Ectodermal cell (in vitro differentiated cells): ENCODE measurements around the gene DDX31.

Experiments
- H3K27ac ChIP-seq: 2 replicates; pipeline ENCODE4 v1.7.0; 2013; ENCODE audit warnings: mild to moderate bottlenecking, low read depth, low read length; ENCODE audit not compliant: insufficient read depth, poor library complexity, severe bottlenecking
- H3K27me3 ChIP-seq: 2 replicates; pipeline ENCODE4 v1.7.0; 2013; ENCODE audit warnings: mild to moderate bottlenecking, low read length; ENCODE audit not compliant: insufficient read depth, control insufficient read depth, poor library complexity, severe bottlenecking
- H3K36me3 ChIP-seq: one replicate; pipeline ENCODE4 v1.7.0; 2013; ENCODE audit warnings: low read length; ENCODE audit not compliant: control insufficient read depth, insufficient read depth
- H3K4me1 ChIP-seq: one replicate; pipeline ENCODE4 v1.7.0; 2013; ENCODE audit warnings: low read length; ENCODE audit not compliant: control insufficient read depth, insufficient read depth
- H3K4me3 ChIP-seq: 2 replicates; pipeline ENCODE4 v1.7.0; 2013; ENCODE audit warnings: low read depth, low read length, control low read depth; ENCODE audit not compliant: insufficient read depth
- H3K9me3 ChIP-seq: 2 replicates; pipeline ENCODE4 v1.7.0; 2013; ENCODE audit warnings: mild to moderate bottlenecking, low read length, moderate library complexity; ENCODE audit not compliant: control insufficient read depth
- WGBS, 2 experiments: methylation state at CpG; one replicate each; pipeline ENCODE4 v1.1.7; 2013; ENCODE audit warnings: missing lambda C conversion rate in 2 of 2; 5-methylcytosine and 5-hydroxymethylcytosine counted together

The DDX31 gene

DNA sequence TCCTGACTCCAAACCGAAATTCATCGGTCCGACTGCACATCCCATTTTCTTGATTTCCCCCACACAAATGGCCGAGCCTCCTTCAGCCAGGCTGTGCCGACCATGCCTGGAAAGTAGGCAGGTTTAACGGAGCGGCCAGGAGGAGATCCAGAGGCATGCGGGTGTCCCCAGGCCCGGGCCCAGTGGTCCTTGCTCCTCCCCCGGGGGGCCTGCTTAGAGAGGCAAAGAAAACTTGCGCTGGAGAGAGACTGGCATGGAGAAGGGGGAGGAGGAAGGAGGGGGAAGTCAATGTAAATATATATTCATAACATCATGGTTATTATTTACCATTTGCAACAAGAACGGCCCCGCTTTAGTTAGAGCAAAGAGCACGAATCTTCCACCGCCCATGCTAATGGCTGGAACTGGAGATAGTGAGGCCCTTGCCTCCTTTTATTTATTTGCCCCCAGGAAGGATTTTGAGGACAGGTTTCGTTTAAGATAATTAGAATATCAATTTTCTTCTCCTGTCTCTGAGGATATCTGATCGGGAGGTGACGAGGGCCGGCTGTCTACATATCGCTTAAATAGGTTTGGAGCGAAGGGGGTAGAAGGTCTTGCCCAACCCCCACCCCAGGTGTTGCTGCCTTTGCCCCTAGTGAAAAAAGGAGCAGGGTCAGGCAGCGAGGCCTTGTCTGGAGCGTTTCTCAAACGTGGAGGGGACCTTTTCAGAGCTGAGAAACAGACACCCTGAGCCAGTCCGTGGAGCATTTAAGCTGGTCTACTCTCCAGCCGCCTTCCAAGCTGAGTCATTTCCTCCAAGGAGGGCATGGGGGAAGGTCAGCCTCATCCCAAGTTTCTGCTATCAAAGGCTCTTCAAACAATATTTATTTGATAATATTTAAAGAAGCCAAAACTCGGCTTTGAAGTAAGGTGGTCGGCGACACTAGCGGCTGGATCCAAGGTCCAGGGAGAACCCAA, 84.9 kb downstream of the DDX31 start:
- Histone ChIP-seq H3K36me3 (no peaks in the 10 kb centered on the region), H3K4me1 (peaks cover 38% of the 10 kb centered on the region), H3K27ac (no peak overlapping the region), H3K9me3 (no peaks in the 10 kb centered on the region), H3K4me3 (peak overlapping the region; percentile 58), H3K27me3 (peaks cover 100% of the 10 kb centered on the region)
- WGBS, 2 experiments, result 3 to 5% methylated on average over 29 of the region's 30 CpGs

DNA sequence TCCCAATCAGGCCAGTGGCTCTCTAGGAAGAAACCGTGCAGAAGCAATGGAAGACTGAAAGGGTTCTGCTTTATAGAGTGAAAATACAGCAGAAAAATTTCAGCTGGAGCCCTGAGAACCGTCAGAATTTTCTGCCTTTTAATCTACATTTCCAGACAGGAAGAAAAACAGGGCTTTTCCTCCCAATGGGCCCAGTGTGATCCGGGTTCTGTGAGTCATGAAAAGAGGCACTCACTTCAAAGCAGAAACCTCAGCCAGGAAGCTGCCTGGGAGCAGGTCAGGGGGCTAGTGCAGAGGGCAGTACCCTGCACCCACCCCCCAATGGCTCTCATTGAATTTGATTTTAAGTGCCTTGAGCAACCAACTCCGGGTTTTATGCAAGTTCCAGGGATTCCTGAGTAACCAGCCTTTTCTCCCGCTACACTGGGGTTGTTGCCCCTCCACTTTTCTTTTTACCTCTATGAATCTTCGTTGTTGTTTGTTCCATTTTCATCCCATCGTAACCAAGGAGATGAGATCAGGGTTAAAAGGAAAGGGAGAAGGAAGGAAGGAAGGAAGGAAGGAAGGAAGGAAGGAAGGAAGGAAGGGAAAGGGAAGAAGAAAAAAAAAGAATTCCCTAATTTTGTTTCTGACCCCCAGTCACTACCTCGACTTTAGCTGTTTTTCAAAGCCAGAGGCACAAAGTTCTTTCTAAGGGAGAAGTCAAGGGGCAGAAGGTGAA, 86.0 kb downstream of the DDX31 start:
- 3 to 5% methylated on average over 7 to 8 of the region's 8 CpGs for WGBS, 2 experiments
- peaks cover 38% of the 10 kb centered on the region for H3K4me1 ChIP-seq
- peak overlapping the region; percentile 43 for H3K4me3 ChIP-seq
- H3K36me3 ChIP-seq, result no peaks in the 10 kb centered on the region
- H3K27me3 ChIP-seq, result peaks cover 100% of the 10 kb centered on the region
- no peak overlapping the region for H3K27ac ChIP-seq
- no peaks in the 10 kb centered on the region for H3K9me3 ChIP-seq

DNA sequence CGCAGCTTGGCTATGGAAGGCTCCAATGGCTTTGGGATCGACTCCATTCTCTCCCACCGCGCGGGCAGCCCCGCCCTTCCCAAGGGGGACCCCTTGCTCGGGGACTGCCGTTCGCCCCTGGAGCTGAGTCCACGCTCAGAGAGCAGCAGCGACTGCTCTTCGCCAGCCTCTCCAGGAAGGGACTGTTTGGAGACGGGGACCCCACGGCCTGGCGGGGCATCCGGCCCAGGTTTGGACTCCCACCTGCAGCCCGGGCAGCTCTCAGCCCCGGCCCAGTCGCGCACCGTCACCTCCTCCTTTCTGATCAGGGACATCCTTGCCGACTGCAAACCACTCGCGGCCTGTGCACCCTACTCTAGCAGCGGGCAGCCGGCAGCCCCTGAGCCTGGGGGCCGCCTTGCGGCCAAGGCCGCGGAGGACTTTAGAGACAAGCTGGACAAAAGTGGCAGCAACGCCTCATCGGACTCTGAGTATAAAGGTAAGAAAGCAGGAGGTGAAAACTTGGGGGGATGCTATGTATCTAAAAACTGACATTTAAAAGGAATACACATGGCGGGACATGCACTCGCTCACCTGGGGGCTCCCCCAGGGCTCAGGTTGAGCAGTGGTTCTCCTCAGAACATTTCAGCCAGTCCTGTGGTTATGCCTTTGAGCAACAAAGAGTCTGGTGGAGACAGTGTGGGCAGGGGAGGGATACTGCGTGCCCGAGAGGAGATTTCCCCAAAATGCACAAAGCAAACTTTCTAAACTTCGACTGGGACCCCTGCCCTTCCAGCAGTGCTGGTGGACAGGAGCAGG, 86.8 kb downstream of the DDX31 start:
- Histone ChIP-seq H3K27me3 (peaks cover 100% of the 10 kb centered on the region), H3K36me3 (no peaks in the 10 kb centered on the region), H3K4me1 (peaks cover 38% of the 10 kb centered on the region), H3K9me3 (no peaks in the 10 kb centered on the region), H3K27ac (no peak overlapping the region), H3K4me3 (peak overlapping the region; percentile 43)
- 19 to 20% methylated on average over 37 of the region's 37 CpGs for WGBS, 2 experiments

DNA sequence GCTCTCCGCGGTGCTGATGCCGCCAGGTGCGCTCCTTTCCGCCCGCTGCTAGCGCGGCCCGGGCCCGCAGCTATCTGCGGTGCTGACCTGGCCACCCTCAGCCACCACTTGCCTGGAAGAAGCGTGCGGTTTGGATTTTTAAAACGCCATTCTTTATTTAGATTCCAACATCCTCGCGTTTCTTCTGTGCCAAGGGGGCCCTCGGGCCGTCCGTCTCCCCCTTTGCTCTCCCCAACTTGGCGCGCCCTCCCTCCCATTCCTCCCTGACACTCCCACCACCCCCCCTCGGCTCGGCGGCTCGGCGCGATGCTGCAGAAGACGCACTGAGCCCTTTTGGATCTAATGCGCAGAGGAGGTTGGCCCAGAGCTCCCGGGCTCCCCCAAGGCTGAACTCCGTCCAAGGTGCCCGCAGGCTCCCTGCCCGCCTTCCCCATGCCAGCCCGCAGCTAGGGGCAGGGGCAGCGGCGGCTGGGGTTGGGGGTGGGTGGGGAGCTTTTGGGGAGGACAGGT, 87.5 kb downstream of the DDX31 start, which contains the start of gene BARHL1:
Gene BARHL1 (plus strand): TSS at position 331 of the 510 bp plus-strand sequence. CDS start 192 bp downstream, outside the sequence.
- peaks cover 36% of the 10 kb centered on the region for H3K4me1 ChIP-seq
- no peaks in the 10 kb centered on the region for H3K36me3 ChIP-seq
- peaks cover 100% of the 10 kb centered on the region for H3K27me3 ChIP-seq
- H3K4me3 ChIP-seq, result peak within 1 kb of the TSS; percentile 43
- 7 to 11% methylated on average over 35 of the region's 36 CpGs for WGBS, 2 experiments
- no peak within 1 kb of the TSS for H3K27ac ChIP-seq
- no peaks in the 10 kb centered on the region for H3K9me3 ChIP-seq

DNA sequence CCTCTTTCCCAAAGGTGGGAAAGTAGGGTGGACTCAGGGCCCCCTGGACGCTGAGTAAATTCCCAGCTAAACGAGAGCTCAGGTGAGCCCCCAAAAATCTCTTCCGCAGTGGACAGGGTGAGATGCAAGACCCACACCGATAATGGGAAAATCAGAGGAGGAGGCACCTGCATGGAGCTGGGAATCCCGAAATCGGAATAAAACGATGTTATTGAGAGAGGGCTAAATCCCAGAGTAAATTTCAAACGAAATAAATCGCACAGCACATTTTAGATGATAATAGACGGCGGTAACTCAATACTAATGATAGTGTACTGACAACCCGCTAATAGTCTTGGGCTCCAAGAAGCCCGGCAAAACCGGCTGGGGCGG, 90.4 kb downstream of the DDX31 start:
- WGBS, 2 experiments, result 18 to 21% methylated on average over 15 of the region's 15 CpGs
- Histone ChIP-seq H3K9me3 (no peaks in the 10 kb centered on the region), H3K36me3 (no peaks in the 10 kb centered on the region), H3K27ac (no peak overlapping the region), H3K4me3 (peak overlapping the region; percentile 42), H3K27me3 (peaks cover 94% of the 10 kb centered on the region), H3K4me1 (peaks cover 23% of the 10 kb centered on the region)

DNA sequence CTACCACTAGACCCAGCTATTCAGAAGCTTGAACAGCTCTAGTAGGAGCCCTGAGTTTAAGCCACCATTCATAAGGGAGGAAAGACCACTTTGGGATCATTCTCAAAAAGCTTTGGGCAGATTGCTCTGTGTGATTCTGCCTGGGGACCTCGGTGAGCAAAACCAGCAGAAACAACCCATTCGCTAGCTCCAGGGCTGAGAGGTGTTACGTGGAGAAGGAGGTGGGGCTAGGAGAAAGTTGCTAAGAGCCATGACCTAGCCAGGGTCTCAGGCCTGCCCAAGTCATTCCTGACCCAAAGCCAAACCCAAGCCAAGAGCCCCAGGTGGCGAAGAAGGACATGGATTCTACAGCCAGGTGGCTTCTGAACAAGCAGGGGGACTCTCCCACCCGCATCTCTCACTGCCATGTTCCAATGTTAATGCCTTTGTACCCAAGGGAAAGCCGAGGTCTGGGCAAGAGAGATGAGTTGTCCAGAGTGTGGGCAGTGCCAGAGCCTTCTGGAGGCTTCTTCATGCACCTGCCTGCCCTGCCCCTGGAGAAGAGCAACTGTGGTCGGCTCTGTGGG, 91.3 kb downstream of the DDX31 start:
- Histone ChIP-seq H3K4me1 (peaks cover 16% of the 10 kb centered on the region), H3K27ac (no peak overlapping the region), H3K27me3 (peaks cover 84% of the 10 kb centered on the region), H3K36me3 (no peaks in the 10 kb centered on the region), H3K4me3 (no peak overlapping the region), H3K9me3 (no peaks in the 10 kb centered on the region)
- WGBS, 2 experiments, result 57 to 62% methylated on average over 7 of the region's 7 CpGs

DNA sequence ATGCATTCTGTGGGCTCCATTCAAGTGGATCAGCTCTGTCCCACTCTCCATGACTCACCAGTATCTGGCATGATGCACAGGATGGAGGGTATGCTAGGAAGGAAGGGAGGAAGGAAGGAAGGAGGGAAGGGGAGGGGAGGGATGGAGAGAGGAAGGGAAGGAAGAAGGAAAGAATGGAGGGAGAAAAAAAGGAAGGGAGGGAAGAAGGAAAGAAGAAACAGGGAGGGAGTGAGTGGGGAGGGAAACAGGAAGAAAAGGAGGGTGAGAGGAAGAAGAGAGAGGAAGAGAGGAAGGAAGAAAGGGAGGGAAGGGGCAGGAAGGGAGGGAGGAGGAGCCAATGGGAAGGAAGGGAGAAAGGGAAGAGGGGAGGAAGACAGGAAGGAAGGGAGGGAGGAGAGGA, 92.7 kb downstream of the DDX31 start:
- Histone ChIP-seq H3K4me3 (no peak overlapping the region), H3K27ac (no peak overlapping the region), H3K36me3 (no peaks in the 10 kb centered on the region), H3K9me3 (no peaks in the 10 kb centered on the region), H3K4me1 (peaks cover 20% of the 10 kb centered on the region), H3K27me3 (peaks cover 71% of the 10 kb centered on the region)

DNA sequence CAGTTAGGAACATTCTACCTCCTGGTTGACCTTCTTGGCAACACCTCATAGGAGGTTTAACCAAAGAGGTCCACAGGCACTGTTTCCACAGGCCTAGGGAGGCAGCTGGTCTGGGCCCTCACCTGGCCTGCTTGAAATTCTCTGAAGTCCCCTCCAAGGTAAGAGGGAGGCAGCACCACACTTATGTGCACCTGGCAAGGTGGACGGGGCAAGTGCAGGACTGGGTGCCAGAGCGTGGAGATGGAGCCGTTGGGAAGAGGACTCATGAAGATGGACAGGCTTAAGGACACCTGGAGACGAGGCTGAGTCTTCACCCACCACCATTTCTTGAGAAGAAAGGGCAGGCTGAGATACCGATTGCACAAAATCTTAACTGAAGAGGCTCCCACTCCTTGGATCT, 94.0 kb downstream of the DDX31 start:
- Histone ChIP-seq H3K9me3 (no peaks in the 10 kb centered on the region), H3K36me3 (no peaks in the 10 kb centered on the region), H3K4me1 (peaks cover 14% of the 10 kb centered on the region), H3K4me3 (no peak overlapping the region), H3K27me3 (peaks cover 58% of the 10 kb centered on the region), H3K27ac (no peak overlapping the region)
- 92 to 94% methylated on average over 5 of the region's 5 CpGs for WGBS, 2 experiments

DNA sequence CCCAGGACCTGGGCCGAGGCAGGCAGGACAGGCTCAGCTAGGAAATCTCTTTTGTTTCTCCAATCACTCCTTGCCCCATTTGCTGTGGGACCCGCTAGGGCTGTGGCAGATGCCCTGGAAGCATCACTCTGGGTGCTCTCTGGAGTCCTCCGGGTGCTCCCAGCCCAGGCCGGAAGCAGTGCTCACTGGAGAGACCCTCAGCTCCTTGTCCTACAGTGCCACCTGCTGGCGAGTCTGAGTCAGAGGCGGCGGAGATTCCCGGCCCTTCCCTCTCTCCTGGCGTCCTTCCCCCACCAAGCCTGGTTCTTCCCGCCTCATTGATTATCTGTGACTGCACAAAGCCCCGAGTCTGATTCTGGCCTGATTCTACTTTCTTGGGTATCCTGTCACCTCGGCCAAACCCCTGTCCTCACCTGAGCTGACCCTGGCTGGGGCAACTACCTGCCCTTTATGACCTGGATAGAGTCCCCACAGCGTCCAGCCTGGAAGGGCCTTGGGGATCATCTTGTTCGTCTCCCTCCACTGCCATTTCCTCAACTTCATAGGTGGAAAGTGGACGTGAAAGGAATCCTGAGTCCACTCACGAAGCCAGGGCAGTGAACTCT, 94.7 kb downstream of the DDX31 start:
- Histone ChIP-seq H3K36me3 (no peaks in the 10 kb centered on the region), H3K4me1 (peaks cover 13% of the 10 kb centered on the region), H3K27ac (no peak overlapping the region), H3K4me3 (no peak overlapping the region), H3K9me3 (no peaks in the 10 kb centered on the region), H3K27me3 (peaks cover 51% of the 10 kb centered on the region)
- WGBS, 2 experiments, result 24 to 27% methylated on average over 16 of the region's 16 CpGs
